ENCODE data around the gene TNRC6B.

The TNRC6B gene

DNA sequence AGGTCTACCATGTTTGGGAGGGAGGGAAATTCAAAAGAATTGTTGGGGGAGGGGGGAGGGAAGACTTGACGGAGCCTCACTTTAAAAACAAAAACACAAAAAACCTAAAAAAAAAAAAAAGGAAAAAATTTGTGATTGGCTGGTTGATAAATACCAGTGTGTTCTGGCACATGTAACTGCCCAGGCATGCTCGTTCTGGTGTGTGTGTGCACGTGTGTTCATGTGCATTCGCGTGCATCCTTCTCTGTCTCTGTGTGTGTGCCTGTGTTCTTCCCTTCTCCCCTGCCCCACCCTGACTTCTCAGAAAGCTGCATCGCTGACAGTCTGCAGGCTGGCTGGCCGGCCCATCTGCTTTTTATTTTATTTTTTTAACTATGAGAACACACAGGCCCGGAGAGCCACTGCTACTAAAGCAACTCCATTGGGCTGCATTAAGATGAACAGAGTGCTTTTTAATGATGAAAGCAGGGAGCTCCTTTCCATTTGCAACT is 146.0 kb downstream of the TNRC6B start:
- Histone ChIP-seq H3K4me1 (no peaks in the 10 kb centered on the region), H3K4me3 (ENCODE audit: low read depth, low read length) (no peak overlapping the region), H3K27me3 (no peaks in the 10 kb centered on the region), H3K36me3 (peaks cover 31% of the 10 kb centered on the region), H3K9me3 (no peaks in the 10 kb centered on the region)
- DNase-seq = no peak
- TF ChIP-seq, protein P1, sequence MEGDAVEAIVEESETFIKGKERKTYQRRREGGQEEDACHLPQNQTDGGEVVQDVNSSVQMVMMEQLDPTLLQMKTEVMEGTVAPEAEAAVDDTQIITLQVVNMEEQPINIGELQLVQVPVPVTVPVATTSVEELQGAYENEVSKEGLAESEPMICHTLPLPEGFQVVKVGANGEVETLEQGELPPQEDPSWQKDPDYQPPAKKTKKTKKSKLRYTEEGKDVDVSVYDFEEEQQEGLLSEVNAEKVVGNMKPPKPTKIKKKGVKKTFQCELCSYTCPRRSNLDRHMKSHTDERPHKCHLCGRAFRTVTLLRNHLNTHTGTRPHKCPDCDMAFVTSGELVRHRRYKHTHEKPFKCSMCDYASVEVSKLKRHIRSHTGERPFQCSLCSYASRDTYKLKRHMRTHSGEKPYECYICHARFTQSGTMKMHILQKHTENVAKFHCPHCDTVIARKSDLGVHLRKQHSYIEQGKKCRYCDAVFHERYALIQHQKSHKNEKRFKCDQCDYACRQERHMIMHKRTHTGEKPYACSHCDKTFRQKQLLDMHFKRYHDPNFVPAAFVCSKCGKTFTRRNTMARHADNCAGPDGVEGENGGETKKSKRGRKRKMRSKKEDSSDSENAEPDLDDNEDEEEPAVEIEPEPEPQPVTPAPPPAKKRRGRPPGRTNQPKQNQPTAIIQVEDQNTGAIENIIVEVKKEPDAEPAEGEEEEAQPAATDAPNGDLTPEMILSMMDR (IDR thresholded peaks at IDR 0.05; ENCODE audit: low read depth, low read length) = no peak

DNA sequence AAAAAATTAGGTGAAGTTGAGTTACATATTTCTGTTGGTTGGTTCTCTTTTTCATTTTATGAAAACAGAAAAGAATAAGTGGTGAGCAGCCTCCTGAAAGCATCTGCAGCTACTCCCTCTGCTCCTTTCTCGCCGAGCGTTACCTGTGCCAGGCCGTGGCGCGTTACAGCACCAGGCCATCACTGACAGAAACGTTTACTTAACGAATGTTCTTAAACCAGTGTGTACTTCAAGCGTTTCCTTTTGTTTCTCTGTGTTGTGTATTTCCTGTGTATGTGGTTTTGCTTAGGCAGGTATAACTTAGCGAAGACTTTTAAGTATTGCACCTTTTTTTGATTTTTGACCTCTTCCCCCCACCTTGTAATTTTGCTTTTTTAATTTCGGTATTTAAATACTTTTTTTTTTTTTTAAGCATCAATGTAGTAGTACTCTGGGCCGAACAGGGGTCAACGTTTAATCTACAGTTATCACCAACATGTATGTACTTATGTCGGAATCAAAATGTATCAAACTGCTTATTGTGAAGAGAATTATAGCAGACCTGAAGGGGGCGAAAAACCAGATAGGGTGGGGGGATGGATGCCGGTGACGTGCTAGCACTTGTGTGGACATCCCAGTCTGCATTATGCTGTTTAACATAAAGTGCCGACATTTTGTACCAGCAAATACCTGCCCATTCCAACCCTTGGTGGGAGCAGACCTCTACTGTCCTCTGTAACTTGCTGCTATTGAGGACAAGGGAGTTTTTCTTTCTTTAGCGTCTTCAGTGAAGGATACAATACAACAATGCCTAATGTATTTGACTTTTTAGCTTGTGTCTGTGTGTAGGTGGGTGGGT is 147.0 kb downstream of the TNRC6B start:
- Histone ChIP-seq H3K36me3 (peaks cover 31% of the 10 kb centered on the region), H3K9me3 (no peaks in the 10 kb centered on the region), H3K4me1 (no peaks in the 10 kb centered on the region), H3K4me3 (ENCODE audit: low read depth, low read length) (no peak overlapping the region), H3K27me3 (no peaks in the 10 kb centered on the region)
- no peak for DNase-seq
- TF ChIP-seq, protein P1 (IDR thresholded peaks at IDR 0.05; ENCODE audit: low read depth, low read length) = no peak

DNA sequence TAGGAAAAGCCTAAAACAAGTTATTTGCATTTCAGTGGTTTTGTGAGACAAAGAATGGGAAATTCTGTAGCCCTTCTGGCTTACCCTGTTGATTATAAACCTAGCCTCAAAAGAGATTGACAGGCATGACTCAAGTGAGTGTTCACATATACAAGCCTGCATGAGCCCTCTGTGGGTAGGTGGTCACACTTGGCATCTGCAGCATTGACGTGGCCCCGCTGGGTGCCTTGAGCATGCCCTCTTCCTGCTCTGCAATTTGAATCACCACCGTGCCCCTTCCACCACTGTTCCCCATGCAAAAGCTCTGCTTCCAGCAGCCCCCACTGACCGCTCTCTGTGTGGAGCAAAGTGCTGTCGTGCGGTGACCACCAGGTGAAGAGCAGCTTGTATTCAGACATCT is 147.6 kb downstream of the TNRC6B start:
- DNase-seq = no peak
- TF ChIP-seq, protein P1 (IDR thresholded peaks at IDR 0.05; ENCODE audit: low read depth, low read length) = no peak
- Histone ChIP-seq H3K4me1 (no peaks in the 10 kb centered on the region), H3K36me3 (peaks cover 29% of the 10 kb centered on the region), H3K27me3 (no peaks in the 10 kb centered on the region), H3K9me3 (no peaks in the 10 kb centered on the region), H3K4me3 (ENCODE audit: low read depth, low read length) (no peak overlapping the region)

GRCh38 chr22:40326905-40327735 is 149.4 kb downstream of the TNRC6B start:
- no peaks in the 10 kb centered on the region for H3K27me3 ChIP-seq
- H3K4me1 ChIP-seq = peaks cover 5% of the 10 kb centered on the region
- DNase-seq = no peak
- H3K36me3 ChIP-seq = peaks cover 11% of the 10 kb centered on the region
- H3K4me3 ChIP-seq (ENCODE audit: low read depth, low read length) = no peak overlapping the region
- TF ChIP-seq, protein P1 (IDR thresholded peaks at IDR 0.05; ENCODE audit: low read depth, low read length) = no peak
- H3K9me3 ChIP-seq = no peaks in the 10 kb centered on the region

GRCh38 chr22:40328546-40329456 is 151.1 kb downstream of the TNRC6B start:
- no peak for DNase-seq
- TF ChIP-seq, protein P1 (IDR thresholded peaks at IDR 0.05; ENCODE audit: low read depth, low read length) = no peak
- Histone ChIP-seq H3K9me3 (no peaks in the 10 kb centered on the region), H3K4me3 (ENCODE audit: low read depth, low read length) (no peak overlapping the region), H3K4me1 (peaks cover 6% of the 10 kb centered on the region), H3K36me3 (peaks cover 7% of the 10 kb centered on the region; the same call in 1 of the 2 replicates), H3K27me3 (no peaks in the 10 kb centered on the region)

All from BE2C (cell line).